ENCODE measurements around the gene SPAG8. TPM values are rescaled to one million over a fixed set of nuclear protein-coding genes. Genes with fewer than 3 reads are reported as not detected.

The SPAG8 gene
- total and polyA plus RNA-seq, 9 of the 15 experiments (the other 6 are each of a cell fraction or from before 2014, with no cell fraction given): 0.03 to 0.47 (median 0.21) TPM

- TF ChIP-seq, protein P1, sequence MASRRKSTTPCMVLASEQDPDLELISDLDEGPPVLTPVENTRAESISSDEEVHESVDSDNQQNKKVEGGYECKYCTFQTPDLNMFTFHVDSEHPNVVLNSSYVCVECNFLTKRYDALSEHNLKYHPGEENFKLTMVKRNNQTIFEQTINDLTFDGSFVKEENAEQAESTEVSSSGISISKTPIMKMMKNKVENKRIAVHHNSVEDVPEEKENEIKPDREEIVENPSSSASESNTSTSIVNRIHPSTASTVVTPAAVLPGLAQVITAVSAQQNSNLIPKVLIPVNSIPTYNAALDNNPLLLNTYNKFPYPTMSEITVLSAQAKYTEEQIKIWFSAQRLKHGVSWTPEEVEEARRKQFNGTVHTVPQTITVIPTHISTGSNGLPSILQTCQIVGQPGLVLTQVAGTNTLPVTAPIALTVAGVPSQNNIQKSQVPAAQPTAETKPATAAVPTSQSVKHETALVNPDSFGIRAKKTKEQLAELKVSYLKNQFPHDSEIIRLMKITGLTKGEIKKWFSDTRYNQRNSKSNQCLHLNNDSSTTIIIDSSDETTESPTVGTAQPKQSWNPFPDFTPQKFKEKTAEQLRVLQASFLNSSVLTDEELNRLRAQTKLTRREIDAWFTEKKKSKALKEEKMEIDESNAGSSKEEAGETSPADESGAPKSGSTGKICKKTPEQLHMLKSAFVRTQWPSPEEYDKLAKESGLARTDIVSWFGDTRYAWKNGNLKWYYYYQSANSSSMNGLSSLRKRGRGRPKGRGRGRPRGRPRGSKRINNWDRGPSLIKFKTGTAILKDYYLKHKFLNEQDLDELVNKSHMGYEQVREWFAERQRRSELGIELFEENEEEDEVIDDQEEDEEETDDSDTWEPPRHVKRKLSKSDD (conservative IDR thresholded peaks at IDR 0.05; ENCODE audit: low read length): no peak
- no peak for TF ChIP-seq MCM3 (IDR thresholded peaks at IDR 0.05)
- TF ChIP-seq ZBTB11 (CRISPR knock-in tag; IDR thresholded peaks at IDR 0.05): no peak
- TF ChIP-seq, protein P2, sequence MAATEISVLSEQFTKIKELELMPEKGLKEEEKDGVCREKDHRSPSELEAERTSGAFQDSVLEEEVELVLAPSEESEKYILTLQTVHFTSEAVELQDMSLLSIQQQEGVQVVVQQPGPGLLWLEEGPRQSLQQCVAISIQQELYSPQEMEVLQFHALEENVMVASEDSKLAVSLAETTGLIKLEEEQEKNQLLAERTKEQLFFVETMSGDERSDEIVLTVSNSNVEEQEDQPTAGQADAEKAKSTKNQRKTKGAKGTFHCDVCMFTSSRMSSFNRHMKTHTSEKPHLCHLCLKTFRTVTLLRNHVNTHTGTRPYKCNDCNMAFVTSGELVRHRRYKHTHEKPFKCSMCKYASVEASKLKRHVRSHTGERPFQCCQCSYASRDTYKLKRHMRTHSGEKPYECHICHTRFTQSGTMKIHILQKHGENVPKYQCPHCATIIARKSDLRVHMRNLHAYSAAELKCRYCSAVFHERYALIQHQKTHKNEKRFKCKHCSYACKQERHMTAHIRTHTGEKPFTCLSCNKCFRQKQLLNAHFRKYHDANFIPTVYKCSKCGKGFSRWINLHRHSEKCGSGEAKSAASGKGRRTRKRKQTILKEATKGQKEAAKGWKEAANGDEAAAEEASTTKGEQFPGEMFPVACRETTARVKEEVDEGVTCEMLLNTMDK (IDR thresholded peaks at IDR 0.05; ENCODE audit: borderline replicate concordance, insufficient read depth, low read depth, low read length, poor library complexity, severe bottlenecking): no peak
- no peak for TF ChIP-seq ZNF175 (CRISPR knock-in tag; IDR thresholded peaks at IDR 0.05; ENCODE audit: low read depth)
- no peak for TF ChIP-seq RNF2 (IDR thresholded peaks at IDR 0.05)
- WGBS (ENCODE audit: insufficient coverage, low coverage, missing lambda C conversion rate): 40% methylated on average over 1 of the region's 2 CpGs
- H3K4me2 ChIP-seq (ENCODE audit: insufficient read depth, low read length): no peak overlapping the region
- no peak overlapping the region for H3K4me3 ChIP-seq
- no peak for ATAC-seq
- H3K9me3 ChIP-seq (replicated peaks; ENCODE audit: control insufficient read depth, insufficient read depth, low read depth, low read length): no peaks in the 10 kb centered on the region
- ChIA-PET POLR2A (no interaction called here), CTCF (ENCODE audit: low intra/inter-chr PET ratio) (no interaction called here)
- H3K4me1 ChIP-seq (replicated peaks in 1 of 2; ENCODE audit: control insufficient read depth in 2 of 2, insufficient read depth in 2 of 2, low read length in 2 of 2): peaks cover 0 to 2% of the 10 kb centered on the region in 2 experiments; a peak in 2 of 5 replicates
- H4K20me1 ChIP-seq (replicated peaks; ENCODE audit: control insufficient read depth, insufficient read depth, low read length): no peaks in the 10 kb centered on the region
- in situ Hi-C loops (cut with MboI): no loop called here
- no peak overlapping the region for H2AFZ ChIP-seq (ENCODE audit: low read depth, low read length)
- H3K27ac ChIP-seq (ENCODE audit: extremely low read depth, low read depth, low read length): no peak overlapping the region
- DNase-seq (ENCODE audit: extremely low read depth in 1 of 4, low spot score in 3 of 4): no peak
- H3K36me3 ChIP-seq (ENCODE audit: control insufficient read depth, insufficient read depth, low read length): peaks cover 9% of the 10 kb centered on the region; the same call in 2 of the 3 replicates
- no peak overlapping the region for H3K9ac ChIP-seq (ENCODE audit: insufficient read depth in 1 of 2, low read depth in 2 of 2, low read length in 2 of 2)
- FAIRE-seq: no peak
- H3K9me1 ChIP-seq (ENCODE audit: control insufficient read depth, insufficient read depth, low read length): no peaks in the 10 kb centered on the region
- no TSS peak for BruUV-seq (replicated peaks)
- intact Hi-C loops (cut with micrococcal nuclease): no loop called here
- no peaks in the 10 kb centered on the region for H3K27me3 ChIP-seq (ENCODE audit: control insufficient read depth in 2 of 2, insufficient read depth in 2 of 2, low read length in 2 of 2)
- H3K79me2 ChIP-seq (ENCODE audit: control insufficient read depth, insufficient read depth, low read length): no peaks in the 10 kb centered on the region
Observed at GRCh38 chr9:35781066-35781465, 31.0 kb downstream of the SPAG8 start.

Measured in K562 (cell line).